Measurements from ENCODE around the gene GIMAP1.

Gene GIMAP1

GRCh38 chr7:150715738-150716137 is 675 bp upstream of the GIMAP1 start:
- DNase-seq (ENCODE audit: low read depth): no peak
- no peak overlapping the region for H3K4me3 ChIP-seq (ENCODE audit: low read depth, low read length)
- no peak for TF ChIP-seq CTCF (conservative IDR thresholded peaks at IDR 0.05; ENCODE audit: low read depth, low read length)

- H3K4me3 ChIP-seq (ENCODE audit: low read depth, low read length): no peak overlapping the region
- TF ChIP-seq CTCF (conservative IDR thresholded peaks at IDR 0.05; ENCODE audit: low read depth, low read length): no peak
- DNase-seq (ENCODE audit: low read depth): no peak
These were observed 526 bp downstream of the GIMAP1 start for GRCh38 chr7:150716939-150717338.

GRCh38 chr7:150717814-150718420 is 1.5 kb downstream of the GIMAP1 start:
- DNase-seq (ENCODE audit: low read depth): no peak
- no peak overlapping the region for H3K4me3 ChIP-seq (ENCODE audit: low read depth, low read length)
- TF ChIP-seq CTCF (conservative IDR thresholded peaks at IDR 0.05; ENCODE audit: low read depth, low read length): no peak

- TF ChIP-seq CTCF (conservative IDR thresholded peaks at IDR 0.05; ENCODE audit: low read depth, low read length): no peak
- H3K4me3 ChIP-seq (ENCODE audit: low read depth, low read length): no peak overlapping the region
- DNase-seq (ENCODE audit: low read depth): no peak
These were observed 3.0 kb downstream of the GIMAP1 start for GRCh38 chr7:150719436-150719835.

GRCh38 chr7:150719960-150720891 is 3.8 kb downstream of the GIMAP1 start:
- no peak overlapping the region for H3K4me3 ChIP-seq (ENCODE audit: low read depth, low read length)
- DNase-seq (ENCODE audit: low read depth): no peak
- no peak for TF ChIP-seq CTCF (conservative IDR thresholded peaks at IDR 0.05; ENCODE audit: low read depth, low read length)

GRCh38 chr7:150721970-150722373 is 5.6 kb downstream of the GIMAP1 start:
- H3K4me3 ChIP-seq (ENCODE audit: low read depth, low read length): no peak overlapping the region
- no peak for TF ChIP-seq CTCF (conservative IDR thresholded peaks at IDR 0.05; ENCODE audit: low read depth, low read length)
- DNase-seq (ENCODE audit: low read depth): no peak
